ENCODE data around the gene RILPL1.
A peak's percentile ranks its signal among the peaks of the same experiment; 100 is the strongest.
"Not testable (repeated sequence)": the region's sequence is repeated elsewhere in the genome, so short reads cannot be mapped to it uniquely, and the experiment has no call there.

The RILPL1 gene

GRCh38 chr12:123457980-123458779 lies 75.3 kb downstream of the RILPL1 start, which contains the start of gene SNRNP35:
Gene SNRNP35 (plus strand): TSS chr12:123458139. CDS start chr12:123465541, 7,402 bp downstream.
- DNase-seq, result peak; percentile 81

DNA sequence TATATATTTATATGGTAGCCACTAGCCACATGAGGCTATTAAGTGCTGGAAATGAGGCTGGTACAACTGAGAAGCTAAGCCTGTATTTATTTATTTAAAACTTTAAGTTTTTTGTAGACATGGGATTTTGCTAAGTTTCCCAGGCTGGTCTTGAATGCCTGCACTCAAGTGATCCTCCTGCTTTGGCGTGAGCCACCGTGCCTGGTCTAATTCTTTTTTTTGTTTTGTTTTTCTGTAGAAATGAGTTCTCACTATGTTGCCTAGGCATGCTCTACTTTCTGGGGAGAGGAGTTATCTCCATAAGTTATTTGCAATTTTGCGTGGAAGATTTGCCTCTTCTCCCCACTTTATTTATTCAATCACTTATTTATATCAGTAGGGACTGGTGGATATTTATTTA lies 80.4 kb downstream of the RILPL1 start:
- DNase-seq, result no peak

GRCh38 chr12:123452276-123452550 lies 81.3 kb downstream of the RILPL1 start:
- not testable (repeated sequence) for DNase-seq

GRCh38 chr12:123450636-123451035 lies 82.9 kb downstream of the RILPL1 start:
- DNase-seq, result no peak

GRCh38 chr12:123449856-123450255 lies 83.7 kb downstream of the RILPL1 start:
- DNase-seq, result no peak

DNA sequence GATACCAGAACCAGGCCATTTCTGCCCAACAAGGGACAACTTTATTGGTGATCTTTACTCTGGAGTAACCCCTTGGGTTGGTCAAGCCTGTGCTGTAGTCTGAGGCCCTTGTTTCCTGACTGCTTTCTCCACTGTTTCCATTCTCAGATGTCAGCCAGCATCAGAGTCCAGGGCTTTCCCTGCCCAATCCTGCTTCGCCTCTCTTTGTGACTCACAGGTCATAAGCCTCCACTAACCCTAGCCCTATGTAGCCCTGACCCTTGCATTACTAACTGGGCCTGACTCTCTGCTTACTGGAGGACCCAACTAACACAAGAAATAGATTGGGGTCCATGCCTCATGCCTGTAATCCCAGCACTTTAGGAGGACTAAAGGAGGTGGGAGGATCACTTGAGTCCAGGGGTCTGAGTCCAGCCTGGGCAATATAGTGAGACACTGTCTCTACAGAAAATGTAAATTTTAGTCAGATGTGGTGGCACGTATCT lies 84.2 kb downstream of the RILPL1 start:
- no peak for DNase-seq

DNA sequence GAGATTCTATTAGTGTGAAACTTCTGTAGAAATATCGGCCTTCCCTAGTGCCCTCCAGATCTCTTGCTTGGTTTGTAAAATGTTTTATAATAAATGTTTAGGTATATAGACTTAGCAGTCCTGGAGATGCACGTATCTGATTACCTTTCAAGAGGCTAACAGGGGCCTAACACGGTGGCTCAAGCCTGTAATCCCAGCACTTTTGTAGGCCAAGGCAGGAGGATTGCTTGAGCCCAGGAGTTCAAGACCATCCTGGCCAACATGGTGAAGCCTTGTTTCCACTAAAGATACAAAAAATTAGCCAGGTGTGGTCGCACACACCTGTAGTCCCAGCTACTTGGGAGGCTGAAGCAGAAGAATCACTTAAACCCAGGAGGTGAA lies 87.2 kb downstream of the RILPL1 start:
- DNase-seq, result no peak

GRCh38 chr12:123445388-123446332 lies 87.9 kb downstream of the RILPL1 start:
- DNase-seq, result no peak

- no peak for DNase-seq
These were observed 89.2 kb downstream of the RILPL1 start for GRCh38 chr12:123444092-123445026.

DNA sequence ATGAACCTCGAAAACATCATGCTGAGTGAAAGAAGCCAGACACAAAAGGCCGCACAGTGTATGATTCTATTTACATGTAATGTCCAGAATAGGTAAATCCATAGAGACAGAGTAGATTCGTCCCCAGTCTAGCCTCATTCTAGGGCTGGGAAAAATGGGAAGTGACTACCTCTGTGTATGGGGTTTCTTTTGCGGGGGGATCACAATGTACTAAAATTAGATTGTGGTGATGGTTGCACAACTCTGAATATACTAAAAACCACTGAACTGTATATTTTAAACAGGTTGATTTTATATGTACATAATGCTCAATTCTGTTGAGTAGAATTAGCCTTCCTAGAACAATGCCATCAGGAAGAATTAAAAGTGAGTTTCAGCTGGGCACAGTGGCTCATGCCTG lies 90.7 kb downstream of the RILPL1 start:
- no peak for DNase-seq

DNA sequence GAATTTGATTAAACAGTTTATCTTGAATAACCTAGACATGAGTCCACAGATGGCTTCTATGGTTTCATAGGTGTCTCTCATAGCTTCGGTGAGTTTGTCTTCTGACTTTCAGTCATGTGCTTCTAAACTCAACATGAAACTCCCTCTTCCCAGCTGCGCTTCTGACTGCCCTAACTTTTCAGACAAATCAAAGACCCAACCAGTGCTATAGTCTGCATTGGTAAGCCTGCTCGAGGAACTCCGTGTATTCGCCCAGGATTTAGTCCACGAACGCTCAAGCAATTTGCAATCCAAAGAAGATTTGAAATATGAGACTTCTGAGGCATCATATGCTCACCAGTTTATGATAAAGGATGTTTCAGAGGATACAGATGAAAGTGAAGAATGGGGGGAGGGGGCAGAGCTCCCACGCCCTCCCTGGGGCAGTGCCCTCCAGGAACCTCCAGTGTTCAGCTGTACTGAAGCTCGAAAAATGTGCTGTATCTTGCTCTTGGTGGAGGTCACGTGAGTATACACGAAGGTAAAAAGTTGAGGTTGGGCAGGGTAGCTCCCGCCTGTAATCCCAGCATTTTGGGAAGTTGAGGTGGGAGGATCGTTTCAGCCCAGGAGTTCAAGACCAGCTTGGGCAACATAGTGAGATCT lies 91.9 kb downstream of the RILPL1 start:
- no peak for DNase-seq

- peak; percentile 95 for DNase-seq
These were observed 97.2 kb downstream of the RILPL1 start, which contains the start of gene RILPL2 for GRCh38 chr12:123436017-123436964. Gene RILPL2 (minus strand): TSS chr12:123436684. CDS start chr12:123436420, 264 bp downstream.

DNA sequence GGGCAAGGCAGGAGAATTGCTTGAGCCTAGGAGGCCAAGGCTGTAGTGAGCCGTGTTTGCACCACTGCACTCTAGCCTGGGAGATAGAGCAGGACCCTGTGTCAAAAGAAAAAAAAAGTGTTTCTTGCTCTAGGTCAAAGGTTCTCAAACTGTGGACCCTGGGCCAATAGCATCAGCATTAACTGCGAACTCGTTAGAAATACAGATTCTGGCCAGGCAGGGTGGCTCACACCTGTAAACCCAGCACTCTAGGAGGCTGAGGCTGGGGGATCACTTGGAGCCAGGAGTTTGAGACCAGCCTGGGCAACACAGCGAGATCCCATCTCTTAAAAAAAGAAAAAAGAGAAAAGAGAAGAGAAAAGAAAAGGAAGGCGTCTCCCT lies 97.9 kb downstream of the RILPL1 start:
- no peak for DNase-seq

DNA sequence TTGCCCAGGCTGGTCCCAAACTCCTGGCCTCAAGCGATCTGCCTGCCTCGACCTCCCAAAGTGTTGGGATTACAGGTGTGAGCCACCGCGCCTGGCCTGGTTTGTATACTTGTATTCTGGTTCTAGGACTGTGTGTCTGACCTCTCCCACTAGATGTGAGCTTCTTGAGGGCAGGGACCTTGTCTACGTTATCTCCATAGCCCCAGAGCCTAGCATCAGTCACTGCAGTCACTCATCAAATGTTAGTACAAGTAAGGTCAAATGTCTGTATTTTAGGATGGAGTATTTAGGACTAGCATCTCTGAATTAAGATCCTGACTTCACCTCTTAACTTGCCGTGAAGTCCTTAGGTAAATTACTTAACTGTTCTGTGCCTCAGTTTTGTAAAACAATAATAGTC lies 99.9 kb downstream of the RILPL1 start:
- DNase-seq, result no peak

GRCh38 chr12:123431951-123432817 lies 101.3 kb downstream of the RILPL1 start:
- DNase-seq, result not testable (repeated sequence)

- not testable (repeated sequence) for DNase-seq
These were observed 104.4 kb downstream of the RILPL1 start for GRCh38 chr12:123429101-123429500.

DNA sequence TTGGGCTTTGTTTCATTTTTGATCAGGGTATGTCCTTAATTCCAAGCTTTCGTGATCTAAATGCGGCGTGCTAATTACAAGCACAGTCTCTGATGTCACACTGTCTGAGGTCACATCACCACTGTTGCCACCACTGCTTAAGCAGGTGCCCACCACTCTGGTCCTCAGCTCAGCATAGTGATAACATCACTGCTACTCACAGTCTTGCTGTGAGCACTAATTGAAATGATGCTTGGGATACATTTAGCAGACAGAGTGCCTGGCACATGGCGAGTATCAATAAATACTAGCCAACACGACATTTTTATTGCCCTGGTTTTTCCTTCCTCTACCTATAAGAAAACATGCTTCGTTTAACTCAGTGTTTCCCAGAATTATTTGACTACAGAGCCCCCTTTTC lies 104.9 kb downstream of the RILPL1 start:
- DNase-seq, result no peak

- DNase-seq, result peak; percentile 23
These were observed 106.3 kb downstream of the RILPL1 start for GRCh38 chr12:123427036-123427769.

DNA sequence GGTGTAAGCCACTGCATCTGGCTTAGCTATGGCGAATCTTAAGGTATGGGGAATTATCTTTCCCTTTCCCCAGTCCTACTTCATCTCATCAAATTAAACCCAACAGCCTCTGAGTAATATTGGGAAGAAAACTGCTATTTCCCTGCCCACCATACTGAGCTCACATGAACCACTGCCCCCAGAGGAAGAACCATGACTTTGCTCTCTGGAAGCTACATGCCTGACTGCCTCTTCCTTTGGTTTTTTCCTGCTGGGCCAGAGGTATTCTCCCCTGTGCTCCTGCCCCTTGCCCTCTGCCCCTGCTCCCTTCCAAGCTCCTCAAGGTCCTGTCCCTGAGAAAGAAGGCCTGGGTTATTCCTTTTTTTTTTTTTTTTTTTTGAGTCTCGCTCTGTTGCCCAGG lies 112.2 kb downstream of the RILPL1 start:
- DNase-seq, result no peak

All from activated CD4-positive, alpha-beta T cell treated with anti-CD3 and anti-CD28 coated beads, Interleukin-2, amount 50 U/mL, for 1 hour (primary cell).